Activated T-cell treated with anti-CD3 and anti-CD28 coated beads, Interleukin-2, amount 50 U/mL, for 1 hour (primary cell): ENCODE data around the gene IRAK1.
A peak's percentile ranks its signal among the peaks of the same experiment; 100 is the strongest.
"Not testable (repeated sequence)": the region's sequence is repeated elsewhere in the genome, so short reads cannot be mapped to it uniquely, and the experiment has no call there.

Source experiments
- DNase-seq: peaks from one replicate; pipeline ENCODE4 v3.0.0-alpha.2; 2020

Gene IRAK1

GRCh38 chrX:154018518-154019060, 1.1 kb downstream of the IRAK1 start:
- no peak for DNase-seq

- DNase-seq = no peak
Observed at GRCh38 chrX:154017766-154018517, 1.8 kb downstream of the IRAK1 start.

- no peak for DNase-seq
Observed at GRCh38 chrX:154016366-154017076, 3.2 kb downstream of the IRAK1 start.

- no peak for DNase-seq
Observed at GRCh38 chrX:154015581-154016264, 4.0 kb downstream of the IRAK1 start.

GRCh38 chrX:154014429-154015380, 5.0 kb downstream of the IRAK1 start:
- DNase-seq = no peak

GRCh38 chrX:154013614-154014360, 5.9 kb downstream of the IRAK1 start:
- peak; percentile 68 for DNase-seq

- DNase-seq = no peak
Observed at GRCh38 chrX:154013001-154013421, 6.7 kb downstream of the IRAK1 start.

GRCh38 chrX:154012336-154012991, 7.2 kb downstream of the IRAK1 start:
- no peak for DNase-seq

GRCh38 chrX:154011376-154012335, 8.0 kb downstream of the IRAK1 start:
- no peak for DNase-seq

GRCh38 chrX:154010330-154011087, 9.2 kb downstream of the IRAK1 start:
- no peak for DNase-seq

- DNase-seq = no peak
Observed at GRCh38 chrX:154008521-154008920, 11.2 kb downstream of the IRAK1 start.

- no peak for DNase-seq
Observed at GRCh38 chrX:154006947-154007346, 12.8 kb downstream of the IRAK1 start.

GRCh38 chrX:154004315-154004714, 15.4 kb downstream of the IRAK1 start:
- DNase-seq = no peak

GRCh38 chrX:154002215-154002719, 17.4 kb downstream of the IRAK1 start:
- peak; percentile 37 for DNase-seq

- DNase-seq = no peak
Observed at GRCh38 chrX:154000051-154000450, 19.7 kb downstream of the IRAK1 start.

- no peak for DNase-seq
Observed at GRCh38 chrX:153999359-154000037, 20.2 kb downstream of the IRAK1 start.

GRCh38 chrX:153995504-153995903, 24.2 kb downstream of the IRAK1 start:
- no peak for DNase-seq

- DNase-seq = not testable (repeated sequence)
Observed at GRCh38 chrX:153994398-153994797, 25.3 kb downstream of the IRAK1 start.
